ENCODE measurements around the gene TWNK.
A peak's percentile ranks its signal among the peaks of the same experiment; 100 is the strongest.

Gene TWNK

GRCh38 chr10:101011517-101012423 is 24.4 kb downstream of the TWNK start:
- peak; percentile 47 for DNase-seq (ENCODE audit: low spot score)

GRCh38 chr10:101012525-101013364 is 25.4 kb downstream of the TWNK start:
- DNase-seq (ENCODE audit: low spot score), result peak; percentile 99

- DNase-seq (ENCODE audit: low spot score), result no peak
These were observed 26.1 kb downstream of the TWNK start for GRCh38 chr10:101013365-101013825.

- peak; percentile 81 for DNase-seq (ENCODE audit: low spot score)
These were observed 27.0 kb downstream of the TWNK start for GRCh38 chr10:101014230-101014884.

GRCh38 chr10:101014966-101015581 is 27.7 kb downstream of the TWNK start:
- no peak for DNase-seq (ENCODE audit: low spot score)

- DNase-seq (ENCODE audit: low spot score), result no peak
These were observed 28.2 kb downstream of the TWNK start for GRCh38 chr10:101015582-101015973.

- DNase-seq (ENCODE audit: low spot score), result no peak
These were observed 29.5 kb downstream of the TWNK start for GRCh38 chr10:101016814-101017213.

GRCh38 chr10:101018118-101018599 is 30.8 kb downstream of the TWNK start:
- no peak for DNase-seq (ENCODE audit: low spot score)

GRCh38 chr10:101018600-101019439 is 31.5 kb downstream of the TWNK start:
- DNase-seq (ENCODE audit: low spot score), result peak; percentile 79

GRCh38 chr10:101019440-101019703 is 32.0 kb downstream of the TWNK start:
- no peak for DNase-seq (ENCODE audit: low spot score)

- DNase-seq (ENCODE audit: low spot score), result no peak
These were observed 33.2 kb downstream of the TWNK start for GRCh38 chr10:101020427-101021075.

GRCh38 chr10:101021239-101021638 is 33.9 kb downstream of the TWNK start:
- DNase-seq (ENCODE audit: low spot score), result no peak

GRCh38 chr10:101021692-101022251 is 34.4 kb downstream of the TWNK start:
- DNase-seq (ENCODE audit: low spot score), result no peak

- no peak for DNase-seq (ENCODE audit: low spot score)
These were observed 35.8 kb downstream of the TWNK start for GRCh38 chr10:101022967-101023705.

- no peak for DNase-seq (ENCODE audit: low spot score)
These were observed 39.9 kb downstream of the TWNK start for GRCh38 chr10:101027106-101027720.

GRCh38 chr10:101028446-101029337 is 41.3 kb downstream of the TWNK start:
- no peak for DNase-seq (ENCODE audit: low spot score)

GRCh38 chr10:101029520-101030295 is 42.4 kb downstream of the TWNK start:
- no peak for DNase-seq (ENCODE audit: low spot score)
